GM12878 (cell line): ENCODE data around the gene MPPED1. TPM values are rescaled to one million over a fixed set of nuclear protein-coding genes. Genes with fewer than 3 reads are reported as not detected.

ENCODE experiments used
- ATAC-seq: fragments of 200-7000 bp; cut with Tn5 transposase; 3 replicates; pipeline ENCODE4 v1.9.1; 2020; ENCODE audit warnings: mild to moderate bottlenecking, moderate library complexity
- BruUV-seq: library from RNA; stranded (reverse); fragments of 400-500 nt; replicated peaks from 2 replicates; lab custom pipeline; 2021; lab: Mats Ljungman, UMichigan
- CTCF ChIA-PET: fragments of 300-600 bp; sonication (Branson Sonifier 250); formaldehyde crosslinking; extraction: SDS; loops from one replicate; lab custom pipeline; 2021; ENCODE audit warnings: inconsistent platforms; lab: Yijun Ruan, JAX
- POLR2A ChIA-PET: fragments of 350-600 bp; formaldehyde crosslinking; extraction: SDS; loops from one replicate; lab custom pipeline; 2021; ENCODE audit warnings: inconsistent platforms; lab: Charles Lee
- RAD21 ChIA-PET: fragments of 300-600 bp; sonication (Branson Sonifier 250); formaldehyde crosslinking; loops from one replicate; lab custom pipeline; 2023; ENCODE audit warnings: antibody characterized with exemption; ENCODE audit not compliant: unreplicated experiment; lab: Charles Lee
- SMC1A ChIA-PET: fragments of 300-600 bp; sonication (Branson Sonifier 250); formaldehyde crosslinking; loops from one replicate; lab custom pipeline; 2023; ENCODE audit not compliant: unreplicated experiment, uncharacterized antibody; lab: Charles Lee
- DNase-seq: peaks from one replicate; pipeline ENCODE4 v3.0.0-alpha.2; 2011; ENCODE audit warnings: low read depth, low spot score
- FAIRE-seq: peaks from 3 replicates; lab custom pipeline; 2011; peaks lifted over from hg19 to GRCh38; lab: Jason Lieb, UNC
- H2AFZ ChIP-seq: 2 replicates; pipeline ENCODE4 v1.6.0; 2011; ENCODE audit warnings: low read depth, low read length, control low read depth; ENCODE audit not compliant: control insufficient read depth
- H3K27ac ChIP-seq: 2 replicates; pipeline ENCODE4 v1.5.1; 2011; ENCODE audit warnings: control low read depth; ENCODE audit not compliant: control insufficient read depth, insufficient read depth
- H3K27me3 ChIP-seq, 2 experiments: replicated peaks in 1 of 2; 2 replicates each; pipeline versions ENCODE4 v1.6.0 to v1.6.1; 2011; ENCODE audit warnings: low read length in 1 of 2; ENCODE audit not compliant: control insufficient read depth in 2 of 2, insufficient read depth in 2 of 2
- H3K36me3 ChIP-seq, 2 experiments: 2 replicates each; pipeline ENCODE4 v1.5.1; 2011; ENCODE audit warnings: low read length in 1 of 2; ENCODE audit not compliant: control insufficient read depth in 2 of 2, insufficient read depth in 2 of 2
- H3K4me1 ChIP-seq: 2 replicates; pipeline ENCODE4 v1.6.1; 2011; ENCODE audit warnings: mild to moderate bottlenecking, low read length, moderate library complexity, mixed read lengths; ENCODE audit not compliant: control insufficient read depth, insufficient read depth
- H3K4me2 ChIP-seq: 2 replicates; pipeline ENCODE4 v1.6.0; 2011; ENCODE audit warnings: control low read depth; ENCODE audit not compliant: control insufficient read depth, insufficient read depth
- H3K4me3 ChIP-seq: fragments of 200-600 bp; sonication (generic); 2 replicates; pipeline ENCODE4 v1.5.1; 2016
- H3K79me2 ChIP-seq: 2 replicates; pipeline ENCODE4 v1.6.0; 2011; ENCODE audit warnings: low read length; ENCODE audit not compliant: control insufficient read depth, insufficient read depth
- H3K9ac ChIP-seq: 2 replicates; pipeline ENCODE4 v1.8.0; 2011; ENCODE audit warnings: low read length, control low read depth, mixed read lengths; ENCODE audit not compliant: control insufficient read depth, insufficient read depth
- H3K9me3 ChIP-seq: replicated peaks from 3 replicates; pipeline ENCODE4 v1.5.1; 2011; ENCODE audit warnings: mild to moderate bottlenecking, low read length; ENCODE audit not compliant: control insufficient read depth, insufficient read depth
- H4K20me1 ChIP-seq: 2 replicates; pipeline ENCODE4 v1.6.0; 2011; ENCODE audit not compliant: control insufficient read depth, insufficient read depth
- CBFB ChIP-seq: IDR thresholded peaks from 2 replicates; pipeline ENCODE4 v1.6.1; 2016; ENCODE audit warnings: antibody characterized with exemption, low read depth
- CHD4 ChIP-seq: fragments of 200-600 bp; sonication (generic); IDR thresholded peaks from 2 replicates; pipeline ENCODE4 v1.6.1; 2016; ENCODE audit warnings: mild to moderate bottlenecking
- HDGF ChIP-seq: fragments of 450-650 bp; IDR thresholded peaks from 2 replicates; pipeline ENCODE4 v1.6.1; 2016; ENCODE audit warnings: antibody characterized with exemption
- JUND ChIP-seq: IDR thresholded peaks from 2 replicates; pipeline ENCODE4 v1.6.1; 2012; ENCODE audit warnings: low read depth, mild to moderate bottlenecking, low read length, improper control_type of control experiment, moderate library complexity
- MEF2A ChIP-seq: IDR thresholded peaks from 2 replicates; pipeline ENCODE4 v1.6.1; 2011; ENCODE audit warnings: low read depth, mild to moderate bottlenecking, low read length, moderate library complexity; ENCODE audit not compliant: insufficient read depth
- MEF2B ChIP-seq: fragments of 450-650 bp; IDR thresholded peaks from 2 replicates; pipeline ENCODE4 v1.6.1; 2018; ENCODE audit warnings: mild to moderate bottlenecking, moderate library complexity; ENCODE audit not compliant: partially characterized antibody, poor library complexity, severe bottlenecking
- MYB ChIP-seq: fragments of 150-350 bp; IDR thresholded peaks from 2 replicates; pipeline ENCODE4 v1.6.1; 2014; ENCODE audit warnings: mild to moderate bottlenecking, low read depth, low read length, borderline replicate concordance
- NFYA ChIP-seq: IDR thresholded peaks from 2 replicates; pipeline ENCODE4 v1.6.1; 2011; ENCODE audit warnings: low read depth, mild to moderate bottlenecking, low read length, improper control_type of control experiment, borderline replicate concordance
- SIN3A ChIP-seq: IDR thresholded peaks from 2 replicates; pipeline ENCODE4 v1.6.1; 2012; ENCODE audit warnings: low read depth, low read length, improper control_type of control experiment
- SMAD1 ChIP-seq: fragments of 450-650 bp; IDR thresholded peaks from 2 replicates; pipeline ENCODE4 v1.6.1; 2018; ENCODE audit warnings: mild to moderate bottlenecking, low read depth; ENCODE audit not compliant: partially characterized antibody
- TCF12 ChIP-seq: IDR thresholded peaks from 2 replicates; pipeline ENCODE4 v1.6.1; 2011; ENCODE audit warnings: low read depth, mild to moderate bottlenecking, low read length
- ZNF384 ChIP-seq: IDR thresholded peaks from 2 replicates; pipeline ENCODE4 v1.6.1; 2012; ENCODE audit warnings: low read depth, mild to moderate bottlenecking, low read length, improper control_type of control experiment, borderline replicate concordance
- WGBS: methylation state at CpG from one replicate; pipeline ENCODE4 v1.1.6; 2016; ENCODE audit warnings: low lambda C conversion rate; ENCODE audit not compliant: insufficient replicate concordance, insufficient coverage; ENCODE audit errors: missing lambda C conversion rate; 5-methylcytosine and 5-hydroxymethylcytosine counted together
- in situ Hi-C: fragments of 300-500 bp; cut with MboI; formaldehyde crosslinking; loops from 9 replicates; pipeline ENCODE4 v1.14.3; 2018; ENCODE audit warnings: mixed read lengths
- intact Hi-C: fragments of 100-400 bp; cut with micrococcal nuclease; formaldehyde crosslinking; loops from one replicate; pipeline ENCODE4 v1.14.2; 2022; ENCODE audit not compliant: unreplicated experiment
- polyA plus RNA-seq, 11 experiments: library from polyadenylated mRNA; depleted of rRNA in 4 of 11; unstranded in 6 of 11; stranded (reverse) in 5 of 11; fragments of >200 nt; fragmentation: Nextera tagmentation in 4 of 11; fragmentation: Illumina TruSeq in 1 of 11; extraction: Ambion mirVana in 4 of 11; extraction: Trizol in 1 of 11; gene quantifications; 1 replicate in 1 of 11; 2 replicates in 10 of 11; pipeline versions ENCODE4 v1.2.1 to v1.2.3, GENCODE V29; 2011 to 2016; ENCODE audit warnings: inconsistent platforms in 2 of 11, missing spikeins in 2 of 11, low read depth in 1 of 11
- total RNA-seq, 4 experiments: library from RNA; depleted of rRNA in 3 of 4; stranded (reverse); fragments of >200 nt in 3 of 4; fragmentation: Illumina TruSeq in 1 of 4; extraction: Trizol in 1 of 4; gene quantifications; 2 replicates each; pipeline versions ENCODE4 v1.2.1 to v1.2.3, GENCODE V29; 2013 to 2021
- TF ChIP-seq, protein P1 (sequence below): fragments of 450-650 bp; IDR thresholded peaks from 2 replicates; pipeline ENCODE4 v1.6.1; 2018; ENCODE audit warnings: mild to moderate bottlenecking, low read depth, moderate library complexity; ENCODE audit not compliant: partially characterized antibody

The MPPED1 gene
- total and polyA plus RNA-seq, 10 of the 15 experiments (the other 5 are each of a cell fraction or from before 2014, with no cell fraction given): 0.11 TPM; not detected in 9

- POLR2A ChIA-PET: no interaction called here
- DNase-seq (no peak), ATAC-seq (no peak), FAIRE-seq (no peak)
- RAD21 ChIA-PET: no interaction called here
- SMC1A ChIA-PET: interaction anchor here (0.6 kb wide), 1 partner anchor 406 kb away, joined by 3 read pairs; no protein-coding TSS in a partner anchor
- H3K36me3 ChIP-seq: no peaks in the 10 kb centered on the region
- TF ChIP-seq TCF12: no peak
- no peak for TF ChIP-seq MEF2A
- no peak for TF ChIP-seq NFYA
- H3K9ac ChIP-seq: no peak overlapping the region
- intact Hi-C loops (no loop called here), in situ Hi-C loops (no loop called here)
- H3K79me2 ChIP-seq: no peaks in the 10 kb centered on the region
- H3K4me2 ChIP-seq: no peak overlapping the region
- H3K27ac ChIP-seq: no peak overlapping the region
- H3K4me1 ChIP-seq: peaks cover 4% of the 10 kb centered on the region; the same call in 1 of the 2 replicates
- no peak overlapping the region for H3K4me3 ChIP-seq
- CTCF ChIA-PET: no interaction called here
- no peaks in the 10 kb centered on the region for H4K20me1 ChIP-seq
- no peak overlapping the region for H2AFZ ChIP-seq
- H3K27me3 ChIP-seq: no peaks in the 10 kb centered on the region
- BruUV-seq: no TSS peak
- 35% methylated on average over 13 of the region's 13 CpGs for WGBS
- H3K9me3 ChIP-seq: no peaks in the 10 kb centered on the region
Measured at GRCh38 chr22:43515902-43516301, 104.1 kb downstream of the MPPED1 start.

GRCh38 chr22:43516386-43516785 lies 104.6 kb downstream of the MPPED1 start:
- H3K9me3 ChIP-seq: no peaks in the 10 kb centered on the region
- CTCF ChIA-PET: no interaction called here
- BruUV-seq: no TSS peak
- H3K36me3 ChIP-seq: no peaks in the 10 kb centered on the region
- RAD21 ChIA-PET: no interaction called here
- intact Hi-C loops (no loop called here), in situ Hi-C loops (no loop called here)
- FAIRE-seq (no peak), ATAC-seq (no peak), DNase-seq (no peak)
- SMC1A ChIA-PET: no interaction called here
- peaks cover 4% of the 10 kb centered on the region; the same call in 1 of the 2 replicates for H3K4me1 ChIP-seq
- POLR2A ChIA-PET: no interaction called here
- no peak overlapping the region for H3K4me3 ChIP-seq
- H3K27me3 ChIP-seq: no peaks in the 10 kb centered on the region
- H3K4me2 ChIP-seq: no peak overlapping the region
- H4K20me1 ChIP-seq: no peaks in the 10 kb centered on the region
- WGBS: 46% methylated on average over 14 of the region's 14 CpGs
- H3K9ac ChIP-seq: no peak overlapping the region
- H3K79me2 ChIP-seq: no peaks in the 10 kb centered on the region
- H2AFZ ChIP-seq: no peak overlapping the region
- H3K27ac ChIP-seq: no peak overlapping the region
- TF ChIP-seq CHD4 (no peak), MYB (no peak), JUND (no peak), SIN3A (no peak), CBFB (no peak), HDGF (no peak), SMAD1 (no peak), MEF2B (no peak), ZNF384 (no peak), TCF12 (no peak)
- TF ChIP-seq, protein P1, sequence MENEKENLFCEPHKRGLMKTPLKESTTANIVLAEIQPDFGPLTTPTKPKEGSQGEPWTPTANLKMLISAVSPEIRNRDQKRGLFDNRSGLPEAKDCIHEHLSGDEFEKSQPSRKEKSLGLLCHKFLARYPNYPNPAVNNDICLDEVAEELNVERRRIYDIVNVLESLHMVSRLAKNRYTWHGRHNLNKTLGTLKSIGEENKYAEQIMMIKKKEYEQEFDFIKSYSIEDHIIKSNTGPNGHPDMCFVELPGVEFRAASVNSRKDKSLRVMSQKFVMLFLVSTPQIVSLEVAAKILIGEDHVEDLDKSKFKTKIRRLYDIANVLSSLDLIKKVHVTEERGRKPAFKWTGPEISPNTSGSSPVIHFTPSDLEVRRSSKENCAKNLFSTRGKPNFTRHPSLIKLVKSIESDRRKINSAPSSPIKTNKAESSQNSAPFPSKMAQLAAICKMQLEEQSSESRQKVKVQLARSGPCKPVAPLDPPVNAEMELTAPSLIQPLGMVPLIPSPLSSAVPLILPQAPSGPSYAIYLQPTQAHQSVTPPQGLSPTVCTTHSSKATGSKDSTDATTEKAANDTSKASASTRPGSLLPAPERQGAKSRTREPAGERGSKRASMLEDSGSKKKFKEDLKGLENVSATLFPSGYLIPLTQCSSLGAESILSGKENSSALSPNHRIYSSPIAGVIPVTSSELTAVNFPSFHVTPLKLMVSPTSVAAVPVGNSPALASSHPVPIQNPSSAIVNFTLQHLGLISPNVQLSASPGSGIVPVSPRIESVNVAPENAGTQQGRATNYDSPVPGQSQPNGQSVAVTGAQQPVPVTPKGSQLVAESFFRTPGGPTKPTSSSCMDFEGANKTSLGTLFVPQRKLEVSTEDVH: no peak
